Measurements from ENCODE around the gene YBEY. TPM values are rescaled to one million over a fixed set of nuclear protein-coding genes. Genes with fewer than 3 reads are reported as not detected.

Gene YBEY
- total and polyA plus RNA-seq, 2 of the 8 experiments (the other 6 are each of a cell fraction or from before 2014, with no cell fraction given): 26.9 to 31.9 TPM

- no peak for TF ChIP-seq EGR1 (IDR thresholded peaks at IDR 0.05; ENCODE audit: borderline replicate concordance, low read depth, low read length)
These were observed 48.7 kb upstream of the YBEY start (continued) for GRCh38 chr21:46237474-46237873.

All from H1 (cell line).